Globus pallidus (tissue), 1 donor: ENCODE data around the gene ILDR2.

Experiments
- DNase-seq: peaks from one replicate; pipeline ENCODE4 v3.0.0-alpha.2; 2015; ENCODE audit warnings: low spot score

Gene ILDR2

DNA sequence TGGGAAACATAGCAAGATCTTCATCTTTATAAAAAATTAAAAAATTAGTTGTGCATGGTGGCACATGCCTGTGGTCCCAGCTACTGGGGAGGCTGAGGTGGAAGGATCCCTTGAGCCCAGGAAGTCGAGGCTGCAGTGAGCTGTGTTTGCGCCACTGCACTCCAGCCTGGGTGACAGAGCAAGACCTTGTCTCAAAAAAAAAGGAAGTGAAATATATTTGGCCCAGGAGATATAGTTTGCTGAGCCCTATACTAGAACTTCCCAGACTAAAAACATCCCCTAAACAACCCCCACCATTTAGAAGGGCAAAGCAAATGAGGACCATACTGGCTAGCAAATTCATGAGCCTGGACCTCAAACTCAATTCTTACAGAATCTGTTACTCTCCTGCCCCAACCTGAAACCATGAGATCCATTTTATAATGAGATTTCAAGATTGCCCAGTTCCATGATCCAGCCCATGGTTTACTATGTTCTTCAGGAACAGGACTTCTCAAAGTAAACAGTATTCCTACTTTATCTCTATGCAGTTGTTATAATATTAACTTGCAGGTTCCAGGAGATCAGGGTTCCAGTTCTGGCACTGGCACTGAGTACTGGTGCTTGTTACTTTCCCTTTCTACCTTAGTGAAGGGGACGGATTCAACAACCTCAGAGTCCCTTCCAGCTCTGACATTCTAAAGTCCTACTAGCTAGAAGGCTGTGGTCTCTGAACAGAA lies 50.4 kb downstream of the ILDR2 start:
- DNase-seq: no peak

DNA sequence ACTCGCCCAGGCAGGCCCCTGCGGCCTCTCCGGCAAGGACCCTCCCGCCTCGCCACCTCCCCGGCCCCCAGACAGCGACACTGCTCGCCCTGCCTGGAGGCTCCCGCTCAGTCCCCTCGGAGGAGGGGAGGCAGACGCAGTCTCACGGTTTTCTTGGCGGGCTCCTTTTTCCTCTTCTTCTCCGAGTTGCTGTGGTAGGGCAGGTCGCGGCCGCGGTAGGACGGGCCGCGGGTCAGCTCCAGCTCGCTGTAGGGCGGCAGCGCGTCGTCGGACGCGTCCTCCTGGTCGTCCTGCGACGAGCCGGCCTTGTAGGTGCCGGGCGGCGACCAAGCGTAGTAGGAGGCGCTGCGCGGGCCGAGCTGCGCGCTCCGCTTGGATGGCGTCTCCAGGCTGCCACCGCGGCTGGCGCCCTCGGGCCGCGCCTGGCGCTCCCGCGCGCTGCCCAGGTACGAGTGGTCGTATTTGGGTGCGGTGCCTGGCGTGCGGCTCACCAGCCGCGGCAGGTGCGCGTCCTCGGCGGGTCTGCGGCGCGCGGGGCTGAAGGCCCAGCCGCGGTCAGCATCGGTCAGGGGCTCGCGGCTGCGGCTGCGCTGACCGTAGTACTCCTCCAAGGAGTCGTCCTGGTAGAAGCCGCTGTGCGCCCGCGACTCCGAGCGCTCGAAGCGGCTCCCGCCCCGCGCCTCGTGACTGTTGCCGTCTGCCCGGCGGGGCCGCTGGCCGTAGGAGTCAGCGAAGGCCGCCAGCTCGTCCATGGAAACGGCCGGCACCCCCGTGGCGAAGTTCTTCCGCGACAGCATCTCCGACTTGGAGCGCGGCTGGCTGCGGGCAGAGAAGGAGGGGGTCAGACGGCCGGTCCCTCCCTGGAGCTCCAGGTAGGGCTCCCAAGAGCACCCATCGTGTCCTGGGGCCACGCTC lies 54.5 kb downstream of the ILDR2 start:
- no peak for DNase-seq

DNA sequence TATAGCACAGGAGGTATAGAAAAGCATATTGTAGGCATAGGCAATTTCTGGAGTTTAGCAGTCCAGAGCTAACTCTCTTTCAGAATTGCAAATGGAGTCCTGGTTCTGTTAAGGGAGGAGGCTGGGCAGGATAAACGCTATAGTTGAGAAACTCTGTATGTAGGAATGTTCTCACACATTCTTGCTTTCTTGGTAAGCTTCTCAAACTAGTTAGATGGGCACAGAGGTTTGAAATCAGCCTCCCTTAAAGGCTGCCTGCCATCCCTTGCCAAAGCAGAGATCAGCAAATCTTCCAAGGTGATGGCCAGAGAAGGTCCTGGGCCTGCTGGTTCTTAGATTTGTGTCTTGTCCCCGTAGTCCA lies 56.4 kb downstream of the ILDR2 start:
- DNase-seq: no peak

DNA sequence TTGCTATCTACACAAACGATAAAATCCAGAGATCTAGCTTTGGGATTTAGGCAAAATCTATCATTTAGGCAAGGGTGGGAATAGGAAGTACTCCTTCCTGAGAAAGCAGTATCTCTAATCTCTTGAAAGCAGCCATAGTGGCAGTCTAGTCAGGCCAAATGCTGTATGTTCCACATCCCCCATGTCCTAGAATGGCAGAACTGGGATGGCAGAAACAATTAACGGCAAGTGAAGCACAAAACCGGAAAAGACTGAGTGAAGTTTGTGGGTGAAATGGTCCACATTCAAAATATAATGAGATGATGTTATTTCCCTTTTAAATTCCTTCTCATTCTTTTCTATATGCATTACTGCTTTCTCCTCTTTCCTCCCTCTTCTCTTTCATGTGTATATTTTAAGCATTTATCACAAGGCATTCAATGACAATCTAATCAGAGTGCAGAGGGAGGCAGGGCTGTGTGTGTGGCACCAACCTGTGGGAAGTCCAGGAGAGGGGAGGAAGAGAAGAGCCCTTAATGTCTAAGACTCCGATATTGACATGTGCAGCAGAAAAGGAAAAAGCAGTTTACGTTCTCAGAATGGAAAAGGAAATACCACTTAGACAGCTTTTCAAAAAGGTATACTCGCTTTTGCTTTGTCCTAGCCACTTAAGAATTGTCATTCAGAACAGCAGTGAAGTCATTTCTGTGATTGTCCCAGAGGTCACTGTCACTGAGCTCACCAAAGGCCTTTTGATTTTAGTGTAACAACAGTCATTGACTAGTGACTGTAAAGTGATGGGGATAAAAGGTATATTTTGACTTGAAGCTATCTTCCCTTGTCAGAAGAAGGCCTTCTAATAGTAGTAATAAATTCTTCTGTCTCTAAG lies 57.0 kb downstream of the ILDR2 start:
- no peak for DNase-seq

DNA sequence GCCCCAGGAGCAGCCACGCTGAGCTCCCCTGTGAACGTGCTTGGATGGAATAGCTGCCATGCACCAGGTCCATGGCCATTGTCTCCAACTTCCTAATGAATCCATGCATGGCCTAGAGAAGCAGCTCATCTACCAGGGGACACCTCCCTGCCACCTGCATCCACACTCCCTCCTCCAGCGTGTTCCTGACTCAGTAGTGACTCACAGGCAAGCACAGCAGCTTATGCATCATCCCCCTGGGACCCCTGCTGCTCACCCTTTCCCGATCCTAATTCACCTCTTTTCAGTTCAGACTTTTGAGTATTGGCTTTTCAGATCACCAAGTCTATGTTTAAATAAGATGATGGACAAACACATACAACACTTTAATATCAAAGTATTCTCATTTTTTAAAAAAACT lies 59.4 kb downstream of the ILDR2 start:
- no peak for DNase-seq

DNA sequence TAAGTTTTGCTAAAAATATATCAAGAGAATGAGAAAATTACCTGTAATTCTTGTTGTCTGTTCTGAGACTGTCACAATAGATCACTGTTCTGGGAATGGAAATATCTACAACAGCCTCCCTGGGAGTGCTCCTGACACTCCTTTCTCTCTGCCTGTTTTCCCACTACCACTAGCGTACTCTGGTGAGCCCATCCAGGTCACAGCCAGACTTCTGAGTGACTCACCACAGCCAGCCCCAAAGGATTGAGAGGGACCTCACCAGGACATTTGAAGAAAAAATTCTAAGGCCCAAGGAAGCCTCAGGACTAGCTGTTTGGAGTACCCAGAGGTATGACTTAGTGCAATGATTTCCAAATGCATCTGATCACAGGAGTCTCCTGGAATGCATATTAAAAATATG lies 60.3 kb downstream of the ILDR2 start:
- DNase-seq: no peak

DNA sequence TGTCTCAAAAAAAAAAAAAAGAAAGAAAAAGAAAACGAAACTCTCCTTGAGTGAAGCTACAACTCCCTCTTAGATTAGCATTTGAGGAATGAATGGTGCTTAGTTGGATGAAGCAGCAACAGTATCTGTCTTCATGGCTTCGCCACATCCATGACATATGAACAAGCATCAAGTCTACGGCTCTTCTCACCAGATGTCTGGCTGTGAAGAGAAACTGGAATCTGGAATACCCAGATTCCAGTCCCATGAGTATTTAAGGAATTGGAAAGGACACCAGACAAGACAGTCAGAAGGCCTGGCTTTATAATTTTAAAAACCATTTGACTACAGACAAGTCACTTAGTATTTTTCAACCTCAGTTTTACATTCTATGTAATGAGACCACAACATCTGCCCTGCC lies 61.2 kb downstream of the ILDR2 start:
- no peak for DNase-seq

DNA sequence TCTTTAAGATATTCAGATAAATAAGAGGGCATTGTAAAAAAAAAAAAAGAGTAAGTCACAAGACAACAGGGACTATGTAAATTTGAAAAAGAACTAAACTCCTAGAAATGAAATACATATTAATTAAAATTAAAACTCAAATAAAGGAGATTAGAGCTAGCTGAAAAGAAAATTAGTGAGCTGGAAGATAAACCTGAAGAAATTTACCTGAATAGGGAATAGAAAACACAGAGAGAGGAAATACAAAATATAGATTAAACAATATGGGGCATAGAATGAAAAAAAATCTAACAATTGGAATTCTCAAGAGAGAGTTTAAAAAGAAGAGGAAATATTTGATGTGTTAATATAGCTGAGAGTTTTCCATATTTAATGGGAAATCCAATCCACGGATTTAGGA lies 63.7 kb downstream of the ILDR2 start:
- DNase-seq: no peak

DNA sequence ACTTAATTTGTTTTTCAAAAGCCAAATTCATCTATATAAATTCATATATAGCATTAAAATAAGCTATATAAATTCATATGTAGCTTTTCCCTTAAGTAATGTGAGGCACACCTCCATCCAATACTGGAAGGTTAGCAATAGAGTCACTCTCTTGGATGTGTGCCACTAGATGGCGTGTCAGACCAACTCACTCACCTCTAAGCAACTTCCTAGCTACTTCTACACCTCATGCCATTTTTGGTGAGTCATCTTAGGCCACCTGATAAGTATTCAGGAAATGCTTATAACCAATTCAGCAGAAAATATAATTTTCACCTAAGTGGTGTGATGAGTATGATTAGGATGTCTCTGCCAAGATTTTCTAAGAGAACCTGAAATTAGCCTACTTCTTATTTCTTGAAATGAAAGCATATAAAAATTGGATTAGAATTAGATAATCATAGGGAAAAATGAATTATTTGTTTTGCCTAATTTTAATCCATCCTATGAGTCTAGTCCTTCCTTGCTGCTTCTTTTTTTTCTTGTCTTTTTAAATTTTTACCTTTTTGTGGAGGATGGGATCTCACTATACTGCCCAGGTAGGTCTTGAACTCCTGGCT lies 64.8 kb downstream of the ILDR2 start:
- DNase-seq: peak; percentile 77

DNA sequence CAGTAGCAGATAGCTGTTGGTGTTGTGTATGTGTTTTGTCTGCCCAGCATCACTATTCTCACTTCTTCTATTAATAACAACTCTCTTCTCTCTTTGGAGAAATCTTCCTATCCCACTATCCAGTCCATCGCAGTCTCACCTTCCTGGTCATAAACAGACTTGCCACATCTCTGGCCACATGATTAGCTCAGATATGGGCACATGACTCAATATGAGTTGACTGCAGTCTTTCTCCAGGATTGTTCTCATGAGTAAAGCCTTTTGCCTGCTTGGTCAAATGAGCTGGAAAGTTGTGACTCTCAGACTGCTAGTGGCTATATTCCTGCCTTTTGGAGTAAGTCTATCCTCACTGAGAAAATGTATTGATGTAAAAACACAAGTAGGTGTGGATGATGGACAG lies 66.4 kb downstream of the ILDR2 start:
- DNase-seq: no peak

DNA sequence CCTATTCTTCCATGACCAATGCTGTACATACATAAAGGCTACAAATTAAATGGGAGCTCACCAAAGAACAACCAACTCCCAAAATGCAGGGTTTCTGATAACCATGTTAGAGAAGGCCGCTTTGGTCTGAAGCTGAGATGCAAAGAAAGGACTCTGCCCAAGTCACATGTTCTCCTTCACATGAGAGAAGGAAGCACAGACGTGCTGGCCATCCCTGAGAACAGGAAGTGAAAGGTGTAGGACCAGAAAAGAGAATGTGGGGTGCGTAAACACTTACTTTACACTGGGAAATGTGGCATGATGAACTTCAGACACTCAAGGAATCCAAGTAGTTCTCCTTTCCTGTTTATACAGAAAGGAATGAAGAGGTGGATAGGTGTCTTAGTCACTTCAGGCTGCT lies 67.6 kb downstream of the ILDR2 start:
- no peak for DNase-seq

DNA sequence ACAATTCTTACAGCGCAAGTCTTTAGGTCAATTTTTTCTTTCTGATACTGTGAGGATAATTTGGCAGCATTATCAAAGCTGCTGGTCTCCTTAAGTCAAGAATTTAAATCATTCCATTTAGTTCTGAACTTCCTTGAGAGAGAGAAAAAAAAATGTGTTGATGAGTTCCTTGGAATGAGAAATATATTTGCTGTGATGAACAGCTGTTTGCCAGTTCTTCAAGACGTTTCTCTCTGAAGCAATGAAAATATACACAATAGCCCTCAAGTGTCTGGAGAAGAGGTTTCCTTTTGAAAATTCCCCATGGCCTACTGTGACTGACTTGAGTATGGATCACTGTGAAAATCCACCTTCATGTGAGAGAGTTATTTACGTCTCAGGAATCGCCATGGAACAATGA lies 68.3 kb downstream of the ILDR2 start:
- DNase-seq: no peak

DNA sequence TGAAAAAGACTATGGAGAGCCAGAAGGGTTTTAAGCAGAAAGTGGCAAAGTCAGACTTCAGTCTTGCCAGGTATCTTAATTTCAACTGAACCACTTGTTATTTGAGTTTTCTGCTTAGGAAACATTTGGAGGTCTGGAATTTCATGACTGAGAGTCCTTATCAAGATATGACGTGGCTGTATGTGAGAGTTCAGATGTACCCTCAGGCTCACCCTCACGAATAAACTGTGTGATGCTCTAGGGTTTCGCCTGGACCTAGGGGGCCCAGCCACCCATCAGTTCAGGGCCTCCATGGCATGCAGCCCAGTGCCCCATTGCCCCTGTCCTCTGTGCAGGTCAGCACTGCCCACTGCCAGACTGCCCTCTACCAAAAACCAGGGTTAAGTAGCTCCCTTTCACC lies 68.7 kb downstream of the ILDR2 start:
- DNase-seq: no peak

DNA sequence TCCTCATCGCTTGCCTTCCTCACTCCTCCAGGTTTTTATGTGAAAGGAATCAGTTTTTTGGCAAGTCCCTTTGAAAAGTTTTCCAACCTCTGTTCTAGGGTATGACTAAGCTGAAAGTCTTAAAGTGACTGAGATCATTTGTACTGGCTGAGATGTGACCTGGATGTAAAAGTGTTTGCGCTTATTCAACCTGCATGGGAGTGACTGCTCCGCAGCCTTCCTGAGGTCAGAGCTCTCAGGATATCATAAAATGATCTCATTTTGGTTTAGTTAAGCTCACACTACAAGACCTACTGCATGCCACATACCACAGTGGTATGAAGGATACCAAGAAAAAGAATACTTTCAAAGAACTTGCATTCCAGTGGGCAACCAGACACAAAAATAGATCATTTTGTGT lies 69.4 kb downstream of the ILDR2 start:
- peak; percentile 7 for DNase-seq

DNA sequence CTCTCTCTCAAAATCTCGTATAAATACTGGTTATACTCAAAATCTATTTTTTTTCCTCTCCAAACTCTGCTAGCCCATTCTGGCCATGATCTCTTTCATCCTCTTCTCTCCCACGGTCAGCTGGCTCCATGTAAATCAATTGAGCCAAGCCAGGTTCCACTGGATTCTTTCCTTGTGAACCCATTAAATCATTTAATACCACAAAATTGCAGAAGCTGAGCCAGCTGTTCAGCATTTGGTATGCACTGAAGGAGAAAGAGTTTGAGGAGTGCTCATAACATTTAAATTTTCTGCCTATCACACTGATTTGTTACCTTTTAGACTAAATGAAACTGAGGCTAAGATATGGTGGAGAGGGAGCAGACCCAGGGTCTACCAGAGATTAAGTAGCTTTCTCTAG lies 70.2 kb downstream of the ILDR2 start:
- DNase-seq: no peak

DNA sequence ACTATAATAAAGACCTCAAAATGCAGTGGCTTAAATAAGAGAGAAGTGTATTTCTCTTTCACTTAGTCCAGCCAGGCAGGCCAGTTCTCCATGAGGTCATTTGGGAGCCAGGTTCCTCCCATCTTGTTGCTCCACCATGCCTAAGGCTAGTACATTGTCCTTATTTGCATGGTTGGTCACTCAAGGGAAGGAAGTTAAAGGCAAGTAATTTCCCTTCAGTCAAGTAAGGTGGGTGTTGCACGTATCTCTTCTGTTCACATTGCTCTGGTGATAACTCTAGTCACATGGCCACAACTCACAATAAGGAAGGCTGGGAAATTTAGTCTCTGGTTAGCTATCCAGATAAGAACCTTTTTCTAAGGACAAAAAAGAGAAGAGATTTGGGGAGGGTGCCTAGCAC lies 72.1 kb downstream of the ILDR2 start:
- DNase-seq: no peak

DNA sequence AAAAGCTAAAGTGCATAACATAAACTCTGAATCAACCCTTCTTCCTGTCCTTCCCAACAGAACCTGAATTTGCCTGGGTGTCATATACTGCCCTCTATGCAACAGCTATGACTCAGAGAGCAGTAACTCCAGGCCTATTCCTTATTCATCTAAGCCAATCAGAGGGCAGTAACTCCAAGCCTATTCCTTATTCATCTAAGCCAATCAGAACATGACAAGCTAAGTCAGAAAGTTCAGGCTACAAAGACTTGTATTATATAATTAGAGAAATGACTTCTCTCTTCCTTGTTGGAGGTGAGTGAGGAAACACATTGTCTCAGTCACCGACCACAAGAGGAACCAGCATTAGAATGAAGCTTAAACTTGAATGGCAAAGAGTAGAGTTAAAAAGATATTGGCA lies 73.1 kb downstream of the ILDR2 start:
- no peak for DNase-seq

DNA sequence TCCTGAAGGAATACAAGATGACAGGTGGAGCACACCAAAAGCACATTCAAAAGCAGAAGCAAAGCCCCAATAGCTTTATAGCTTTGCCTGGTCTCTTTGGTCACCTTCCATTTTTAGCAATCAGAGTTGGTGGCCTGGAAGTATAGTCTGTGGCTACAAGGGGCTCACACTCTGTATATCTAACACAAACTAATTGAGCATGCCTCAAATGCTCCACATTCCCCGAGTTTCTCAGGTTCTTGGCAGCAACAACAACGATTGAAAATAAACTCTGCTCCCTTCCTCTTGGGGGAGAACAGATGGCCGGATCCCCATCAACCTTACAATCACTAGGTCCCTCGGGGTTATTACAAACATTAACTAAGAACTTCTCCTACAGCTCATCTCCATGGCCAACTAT lies 74.4 kb downstream of the ILDR2 start:
- no peak for DNase-seq

DNA sequence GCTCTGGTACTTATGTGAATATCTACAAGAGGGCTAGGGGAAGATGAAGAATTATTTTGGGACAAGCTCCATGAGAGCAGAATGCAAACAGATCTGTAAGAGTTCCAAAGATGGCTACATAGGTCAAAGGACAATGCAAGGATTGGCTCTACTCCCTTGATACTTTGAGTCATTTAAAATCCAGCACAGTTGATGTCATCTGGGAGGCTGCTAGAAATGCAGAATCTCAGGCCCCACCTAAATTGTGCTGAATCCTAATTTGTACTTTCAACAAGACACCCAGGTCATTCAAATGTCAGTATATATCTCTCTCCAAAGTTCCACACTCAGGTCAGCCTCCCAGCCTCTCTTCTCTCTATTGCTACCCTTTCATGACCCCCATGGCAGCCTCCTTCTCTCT lies 75.6 kb downstream of the ILDR2 start:
- no peak for DNase-seq

DNA sequence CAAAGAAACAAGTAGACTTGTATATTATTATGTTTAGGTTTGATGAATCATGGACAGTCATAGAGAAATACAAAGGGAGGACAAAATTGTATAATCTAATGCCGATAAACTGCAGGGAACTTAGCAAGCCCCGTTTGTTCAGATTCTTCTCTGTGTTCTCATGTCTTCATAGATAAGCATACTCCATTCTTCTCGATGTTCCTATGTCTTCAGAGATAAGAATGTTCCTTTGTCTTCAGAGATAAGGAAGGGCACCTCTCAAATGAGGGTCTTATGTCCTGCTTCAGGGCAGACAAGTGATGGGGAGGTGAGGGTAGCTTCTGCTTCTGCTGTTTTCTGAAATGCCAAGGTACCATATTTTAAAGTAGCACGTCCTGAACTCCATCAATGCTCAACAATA lies 79.6 kb downstream of the ILDR2 start:
- no peak for DNase-seq

DNA sequence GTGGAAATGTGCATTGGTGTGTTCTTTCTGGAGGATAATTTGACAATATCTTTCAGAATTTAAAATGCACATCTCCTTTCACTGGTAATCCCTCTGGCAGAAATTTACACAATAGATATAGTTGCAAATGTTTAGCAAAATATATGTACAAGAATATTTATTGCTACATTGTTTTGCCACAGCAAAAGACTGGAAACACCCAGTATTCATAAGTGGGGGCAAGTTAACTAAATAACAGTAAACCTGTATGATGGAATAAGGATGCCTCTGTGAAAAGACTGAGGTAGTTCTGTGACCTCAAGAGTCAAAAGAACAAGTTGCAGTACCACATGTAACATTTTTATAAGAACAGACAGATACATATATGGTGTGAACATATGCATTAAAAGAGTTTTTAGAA lies 85.6 kb downstream of the ILDR2 start:
- no peak for DNase-seq

DNA sequence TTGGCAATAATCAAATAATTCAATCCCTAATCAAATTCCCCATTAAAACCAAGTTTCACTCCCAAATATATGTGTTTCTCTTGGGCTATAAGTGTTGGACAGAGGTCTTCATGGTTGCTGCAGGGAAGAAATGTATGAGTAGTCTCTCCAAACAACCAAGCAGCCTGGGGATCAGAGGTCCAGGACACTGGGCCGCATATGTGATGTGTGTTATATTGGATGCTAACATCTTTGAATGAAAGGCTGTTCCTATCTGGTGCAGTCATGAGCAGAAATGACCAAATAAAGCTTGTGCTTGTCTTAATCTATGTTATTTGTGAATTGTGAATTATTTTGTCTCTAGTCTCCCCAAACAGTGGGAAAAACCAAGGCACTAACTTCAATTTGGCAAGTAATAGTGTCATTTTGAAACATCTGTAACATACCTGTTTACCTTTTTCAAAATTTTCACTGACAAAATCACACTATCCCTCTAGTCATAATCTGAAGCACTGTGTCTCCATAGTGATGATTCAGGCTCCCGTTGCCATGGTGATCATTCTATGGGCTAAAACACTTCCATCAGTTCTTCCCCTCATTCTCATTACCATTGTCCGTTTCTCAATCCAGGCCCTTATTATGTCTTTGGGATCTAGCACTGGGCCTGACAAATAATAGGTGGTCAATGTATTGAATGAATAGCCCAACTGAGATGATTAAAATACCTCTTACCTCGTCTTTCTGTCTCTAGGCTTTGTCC lies 86.8 kb downstream of the ILDR2 start:
- DNase-seq: no peak
